GM08714 (cell line): ENCODE data around the gene SND1.

Experiments
- H3K4me3 ChIP-seq: fragments of 200-500 bp; sonication (Bioruptor generic); 2 replicates; pipeline ENCODE4 v1.5.1; 2014; ENCODE audit warnings: mild to moderate bottlenecking, low read length, inconsistent platforms
- ZNF274 ChIP-seq: IDR thresholded peaks from 2 replicates; pipeline ENCODE4 v1.6.1; 2012; ENCODE audit warnings: mild to moderate bottlenecking, low read depth, low read length

SND1 gene

GRCh38 chr7:128054511-128054910 is 402.5 kb downstream of the SND1 start:
- TF ChIP-seq ZNF274: no peak
- H3K4me3 ChIP-seq: no peak overlapping the region

- no peak for TF ChIP-seq ZNF274
- H3K4me3 ChIP-seq: no peak overlapping the region
These were observed 403.6 kb downstream of the SND1 start for GRCh38 chr7:128055637-128056036.

- no peak for TF ChIP-seq ZNF274
- no peak overlapping the region for H3K4me3 ChIP-seq
These were observed 404.9 kb downstream of the SND1 start for GRCh38 chr7:128056901-128057300.

GRCh38 chr7:128057909-128058308 is 405.9 kb downstream of the SND1 start:
- TF ChIP-seq ZNF274: no peak
- H3K4me3 ChIP-seq: no peak overlapping the region

GRCh38 chr7:128059143-128059988 is 407.4 kb downstream of the SND1 start:
- no peak for TF ChIP-seq ZNF274
- no peak overlapping the region for H3K4me3 ChIP-seq

- no peak for TF ChIP-seq ZNF274
- H3K4me3 ChIP-seq: no peak overlapping the region
These were observed 408.0 kb downstream of the SND1 start for GRCh38 chr7:128060018-128060417.

GRCh38 chr7:128063088-128063487 is 411.1 kb downstream of the SND1 start:
- TF ChIP-seq ZNF274: no peak

GRCh38 chr7:128065872-128066271 is 413.9 kb downstream of the SND1 start:
- no peak overlapping the region for H3K4me3 ChIP-seq
- no peak for TF ChIP-seq ZNF274

More at GRCh38 chr7:128063088-128063487, 411.1 kb downstream of the SND1 start:
- H3K4me3 ChIP-seq: no peak overlapping the region

- no peak overlapping the region for H3K4me3 ChIP-seq
- no peak for TF ChIP-seq ZNF274
These were observed 414.4 kb downstream of the SND1 start for GRCh38 chr7:128066395-128066794.

GRCh38 chr7:128066858-128067257 is 414.9 kb downstream of the SND1 start:
- TF ChIP-seq ZNF274: no peak
- no peak overlapping the region for H3K4me3 ChIP-seq

- TF ChIP-seq ZNF274: no peak
- no peak overlapping the region for H3K4me3 ChIP-seq
These were observed 416.0 kb downstream of the SND1 start for GRCh38 chr7:128067983-128068382.

GRCh38 chr7:128068785-128069184 is 416.8 kb downstream of the SND1 start:
- no peak for TF ChIP-seq ZNF274
- H3K4me3 ChIP-seq: no peak overlapping the region

- no peak overlapping the region for H3K4me3 ChIP-seq
- no peak for TF ChIP-seq ZNF274
These were observed 417.7 kb downstream of the SND1 start for GRCh38 chr7:128069373-128070364.

- H3K4me3 ChIP-seq: no peak overlapping the region
- TF ChIP-seq ZNF274: no peak
These were observed 419.4 kb downstream of the SND1 start for GRCh38 chr7:128071376-128071775.
